HG02981 (cell line): ENCODE results near the gene HPX.
"Not testable (repeated sequence)": the region's sequence is repeated elsewhere in the genome, so short reads cannot be mapped to it uniquely, and the experiment has no call there.

Source experiments
- ATAC-seq: cut with Tn5 transposase; IDR thresholded peaks from one replicate; pipeline ENCODE4 v1.9.1; 2021; ENCODE audit warnings: mild to moderate bottlenecking, moderate library complexity; ENCODE audit not compliant: unreplicated experiment

HPX gene

DNA sequence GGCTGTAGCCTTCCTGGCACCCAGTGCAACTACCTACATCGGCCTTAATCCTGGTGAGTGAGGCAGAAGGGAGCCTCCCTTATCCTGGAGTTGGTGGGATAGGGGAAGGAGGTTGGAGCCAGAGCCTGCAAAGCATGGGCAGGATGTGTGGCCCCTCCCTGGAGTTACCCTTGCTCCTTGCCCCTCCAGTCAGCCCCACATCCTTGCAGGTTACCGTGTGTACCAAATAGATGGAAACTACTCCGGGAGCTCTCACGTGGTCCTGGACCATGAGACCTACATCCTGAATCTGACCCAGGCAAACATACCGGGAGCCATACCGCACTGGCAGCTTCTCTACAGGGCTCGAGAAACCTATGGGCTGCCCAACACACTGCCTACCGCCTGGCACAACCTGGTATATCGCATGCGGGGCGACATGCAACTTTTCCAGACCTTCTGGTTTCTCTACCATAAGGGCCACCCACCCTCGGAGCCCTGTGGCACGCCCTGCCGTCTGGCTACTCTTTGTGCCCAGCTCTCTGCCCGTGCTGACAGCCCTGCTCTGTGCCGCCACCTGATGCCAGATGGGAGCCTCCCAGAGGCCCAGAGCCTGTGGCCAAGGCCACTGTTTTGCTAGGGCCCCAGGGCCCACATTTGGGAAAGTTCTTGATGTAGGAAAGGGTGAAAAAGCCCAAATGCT lies 46.7 kb downstream of the HPX start:
- no peak for ATAC-seq

DNA sequence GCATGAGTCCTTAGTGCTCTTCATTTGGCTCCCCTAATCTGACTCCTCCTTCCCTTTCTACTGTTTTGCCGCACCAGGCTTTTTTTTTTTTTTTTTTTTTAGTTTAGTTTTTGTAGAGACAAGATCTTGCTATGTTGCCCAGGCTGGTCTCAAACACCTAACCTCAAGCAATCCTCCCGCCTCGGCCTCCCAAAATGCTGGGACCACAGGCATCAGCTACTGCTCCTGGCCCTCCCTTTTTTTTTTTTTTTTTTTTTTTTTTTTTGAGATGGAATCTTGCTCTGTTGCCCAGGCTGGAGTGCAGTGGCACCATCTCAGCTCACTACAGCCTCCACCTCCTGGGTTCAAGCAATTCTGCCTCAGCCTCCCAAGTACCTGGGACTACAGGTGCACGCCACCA lies 48.5 kb downstream of the HPX start:
- not testable (repeated sequence) for ATAC-seq

DNA sequence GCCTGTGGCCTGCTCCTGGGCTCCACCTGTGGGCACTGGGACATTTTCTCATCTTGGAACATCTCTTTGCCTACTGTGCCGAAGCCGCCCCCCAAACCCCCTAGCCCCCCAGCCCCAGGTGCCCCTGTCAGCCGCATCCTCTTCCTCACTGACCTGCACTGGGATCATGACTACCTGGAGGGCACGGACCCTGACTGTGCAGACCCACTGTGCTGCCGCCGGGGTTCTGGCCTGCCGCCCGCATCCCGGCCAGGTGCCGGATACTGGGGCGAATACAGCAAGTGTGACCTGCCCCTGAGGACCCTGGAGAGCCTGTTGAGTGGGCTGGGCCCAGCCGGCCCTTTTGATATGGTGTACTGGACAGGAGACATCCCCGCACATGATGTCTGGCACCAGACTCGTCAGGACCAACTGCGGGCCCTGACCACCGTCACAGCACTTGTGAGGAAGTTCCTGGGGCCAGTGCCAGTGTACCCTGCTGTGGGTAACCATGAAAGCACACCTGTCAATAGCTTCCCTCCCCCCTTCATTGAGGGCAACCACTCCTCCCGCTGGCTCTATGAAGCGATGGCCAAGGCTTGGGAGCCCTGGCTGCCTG lies 49.2 kb downstream of the HPX start:
- no peak for ATAC-seq

DNA sequence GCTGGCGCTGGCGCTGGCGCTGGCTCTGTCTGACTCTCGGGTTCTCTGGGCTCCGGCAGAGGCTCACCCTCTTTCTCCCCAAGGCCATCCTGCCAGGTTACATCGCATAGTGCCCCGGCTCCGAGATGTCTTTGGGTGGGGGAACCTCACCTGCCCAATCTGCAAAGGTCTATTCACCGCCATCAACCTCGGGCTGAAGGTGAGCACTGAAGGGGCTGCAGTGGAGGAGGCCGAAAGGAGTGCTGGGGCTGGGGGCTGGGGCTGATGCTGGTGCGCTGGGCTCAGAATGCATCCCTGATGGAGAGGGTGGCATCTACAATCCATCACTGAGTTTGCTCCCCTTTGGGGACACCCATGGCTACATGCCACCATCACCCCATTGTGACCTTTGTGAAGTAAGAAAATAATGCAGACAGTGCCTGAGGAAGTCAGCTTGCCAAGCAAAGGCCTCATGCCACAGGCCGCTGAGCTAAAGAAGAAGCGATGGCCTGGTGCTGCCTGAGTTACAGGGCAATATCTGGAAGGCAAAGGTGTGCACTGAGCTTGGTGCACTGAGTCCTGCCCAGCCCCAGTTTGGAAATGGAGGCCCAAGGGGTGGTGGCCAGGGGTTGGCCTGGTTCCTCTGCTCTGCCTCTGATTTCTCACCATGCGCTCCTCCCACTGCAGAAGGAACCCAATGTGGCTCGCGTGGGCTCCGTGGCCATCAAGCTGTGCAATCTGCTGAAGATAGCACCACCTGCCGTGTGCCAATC lies 49.9 kb downstream of the HPX start:
- no peak for ATAC-seq

DNA sequence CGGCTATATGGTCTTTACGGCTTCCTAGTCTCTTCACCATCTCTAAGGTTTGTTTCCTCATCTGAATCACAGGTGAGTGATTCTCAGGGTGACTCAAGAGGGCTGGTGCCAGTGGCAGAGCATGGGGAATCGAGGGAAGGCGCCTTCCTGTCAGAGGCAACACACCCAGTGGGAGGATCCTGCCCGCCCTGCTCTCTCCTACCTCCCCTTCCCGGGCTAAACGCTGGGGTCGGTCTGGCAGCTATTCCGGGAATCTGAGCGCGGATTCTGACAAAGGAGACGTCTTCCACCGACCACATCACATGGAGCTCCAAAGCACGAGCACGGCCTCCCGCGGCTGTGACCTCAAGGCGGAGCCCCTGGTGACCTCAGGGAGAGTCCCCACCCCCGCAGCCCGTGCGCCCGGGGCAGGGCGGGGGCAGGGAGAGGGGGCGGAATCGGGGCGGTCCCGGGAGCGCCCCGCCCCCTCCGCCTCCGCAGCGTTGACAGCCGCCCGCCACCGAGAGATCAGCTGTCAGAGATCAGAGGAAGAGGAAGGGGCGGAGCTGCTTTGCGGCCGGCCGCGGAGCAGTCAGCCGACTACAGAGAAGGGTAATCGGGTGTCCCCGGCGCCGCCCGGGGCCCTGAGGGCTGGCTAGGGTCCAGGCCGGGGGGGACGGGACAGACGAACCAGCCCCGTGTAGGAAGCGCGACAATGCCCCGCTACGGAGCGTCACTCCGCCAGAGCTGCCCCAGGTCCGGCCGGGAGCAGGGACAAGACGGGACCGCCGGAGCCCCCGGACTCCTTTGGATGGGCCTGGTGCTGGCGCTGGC lies 50.7 kb downstream of the HPX start, which contains the start of gene SMPD1:
Gene SMPD1, plus strand, starts transcription at position 570 of the 813 bp plus-strand sequence. Its CDS starts 125 bp downstream, at position 695.
- ATAC-seq: peak; percentile 98

DNA sequence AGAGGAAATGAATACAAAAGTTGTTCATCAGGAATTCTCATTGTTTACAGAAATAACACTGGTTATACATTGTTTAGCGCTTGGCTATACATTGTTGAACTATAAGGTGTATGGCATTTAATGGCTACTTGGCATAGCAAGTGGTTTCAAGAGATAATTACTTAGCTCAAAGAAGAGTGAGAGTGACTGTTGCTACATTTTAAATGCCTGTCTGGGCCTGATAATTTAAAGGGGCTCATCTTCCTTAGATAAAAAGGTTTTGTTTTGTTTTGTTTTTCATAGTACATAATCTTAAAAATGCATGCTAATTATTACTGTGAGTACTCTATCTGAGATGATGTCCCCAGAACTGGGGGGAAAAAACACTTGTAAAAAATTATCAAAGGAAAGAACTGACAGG lies 52.0 kb downstream of the HPX start:
- no peak for ATAC-seq

DNA sequence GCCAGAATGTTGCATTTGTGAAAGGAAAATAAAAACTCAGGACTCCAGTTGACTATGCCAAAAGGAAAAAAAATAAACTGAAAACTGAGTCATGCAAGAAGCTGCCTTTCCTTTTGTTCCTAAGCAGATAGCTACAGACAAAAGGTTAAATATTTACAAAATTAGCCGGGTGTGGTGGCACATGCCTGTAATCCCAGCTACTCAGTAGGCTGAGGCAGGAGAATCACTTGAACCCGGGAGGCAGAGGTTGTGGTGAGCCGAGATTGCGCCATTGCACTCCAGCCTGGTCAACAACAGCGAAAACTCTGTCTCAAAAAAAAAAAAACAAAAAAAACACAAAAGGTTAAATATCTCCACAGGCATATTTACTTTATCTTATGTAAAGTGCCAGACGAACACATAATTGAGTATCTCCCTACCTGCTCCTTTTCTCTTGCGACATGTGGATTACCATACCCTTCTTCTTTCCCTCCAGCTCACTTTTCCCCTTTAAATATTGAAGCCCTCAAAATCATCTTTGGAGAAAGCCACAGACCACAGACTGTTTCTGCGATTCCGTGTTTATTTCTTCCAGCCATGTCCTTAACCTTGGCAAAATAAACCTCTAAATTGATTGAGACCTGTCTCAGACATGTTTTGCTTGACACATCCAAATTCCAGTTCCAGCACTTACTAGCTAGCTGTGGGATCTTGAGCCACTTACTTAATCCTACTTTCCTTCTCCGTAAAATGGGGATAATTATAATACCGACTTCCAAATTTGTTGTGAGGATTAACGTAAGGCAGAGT lies 52.8 kb downstream of the HPX start:
- ATAC-seq: no peak

DNA sequence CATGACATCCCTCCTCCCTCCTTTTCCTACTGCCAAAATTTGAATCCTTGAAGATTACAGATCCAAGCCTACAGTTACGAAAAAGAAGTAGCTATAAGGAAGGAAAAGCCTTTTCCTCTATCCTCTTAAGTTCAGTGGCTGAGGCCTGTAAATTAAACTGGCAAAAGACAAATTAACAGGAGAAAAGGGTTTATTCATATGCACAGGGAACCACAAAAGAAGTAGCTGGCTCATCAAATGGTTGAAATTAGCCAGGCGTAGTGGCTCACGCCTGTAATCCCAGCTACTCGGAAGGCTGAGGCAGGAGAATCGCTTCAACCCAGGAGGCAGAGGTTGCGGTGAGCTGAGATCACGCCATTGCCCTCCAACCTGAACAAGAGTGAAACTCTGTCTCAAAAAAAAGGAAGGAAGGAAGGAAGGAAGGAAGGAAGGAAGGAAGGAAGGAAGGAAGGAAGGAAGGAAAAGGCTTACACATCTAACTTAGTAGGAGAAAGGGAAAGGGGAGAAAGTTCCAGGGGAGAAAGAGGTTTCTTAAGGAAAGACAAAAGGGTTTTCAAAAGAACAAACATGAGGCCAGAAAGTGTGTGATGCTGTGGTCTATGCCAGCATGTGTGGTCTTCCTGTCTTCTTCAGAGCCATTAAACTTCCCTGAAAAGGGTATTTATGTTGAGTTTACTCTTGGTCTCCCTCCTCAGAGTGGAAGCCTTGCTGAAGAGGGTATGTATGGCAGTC lies 55.6 kb downstream of the HPX start:
- ATAC-seq: no peak
